GM12873 (cell line): ENCODE measurements around the gene CRACR2B.

ENCODE experiments used
- TF ChIP-seq, protein P1 (sequence below): IDR thresholded peaks from 2 replicates; pipeline ENCODE4 v1.5.1; 2012; ENCODE audit warnings: low read depth, mild to moderate bottlenecking, moderate library complexity, low read length, control low read depth; ENCODE audit not compliant: insufficient read depth; ENCODE audit errors: missing control alignments

Gene CRACR2B

GRCh38 chr11:787084-787675 lies 40.5 kb upstream of the CRACR2B start:
- TF ChIP-seq, protein P1, sequence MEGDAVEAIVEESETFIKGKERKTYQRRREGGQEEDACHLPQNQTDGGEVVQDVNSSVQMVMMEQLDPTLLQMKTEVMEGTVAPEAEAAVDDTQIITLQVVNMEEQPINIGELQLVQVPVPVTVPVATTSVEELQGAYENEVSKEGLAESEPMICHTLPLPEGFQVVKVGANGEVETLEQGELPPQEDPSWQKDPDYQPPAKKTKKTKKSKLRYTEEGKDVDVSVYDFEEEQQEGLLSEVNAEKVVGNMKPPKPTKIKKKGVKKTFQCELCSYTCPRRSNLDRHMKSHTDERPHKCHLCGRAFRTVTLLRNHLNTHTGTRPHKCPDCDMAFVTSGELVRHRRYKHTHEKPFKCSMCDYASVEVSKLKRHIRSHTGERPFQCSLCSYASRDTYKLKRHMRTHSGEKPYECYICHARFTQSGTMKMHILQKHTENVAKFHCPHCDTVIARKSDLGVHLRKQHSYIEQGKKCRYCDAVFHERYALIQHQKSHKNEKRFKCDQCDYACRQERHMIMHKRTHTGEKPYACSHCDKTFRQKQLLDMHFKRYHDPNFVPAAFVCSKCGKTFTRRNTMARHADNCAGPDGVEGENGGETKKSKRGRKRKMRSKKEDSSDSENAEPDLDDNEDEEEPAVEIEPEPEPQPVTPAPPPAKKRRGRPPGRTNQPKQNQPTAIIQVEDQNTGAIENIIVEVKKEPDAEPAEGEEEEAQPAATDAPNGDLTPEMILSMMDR, result no peak

- TF ChIP-seq, protein P1, result peak; percentile 25
These were observed 39.6 kb upstream of the CRACR2B start for GRCh38 chr11:788009-788640.

GRCh38 chr11:788953-789940 lies 38.5 kb upstream of the CRACR2B start:
- TF ChIP-seq, protein P1, result no peak

DNA sequence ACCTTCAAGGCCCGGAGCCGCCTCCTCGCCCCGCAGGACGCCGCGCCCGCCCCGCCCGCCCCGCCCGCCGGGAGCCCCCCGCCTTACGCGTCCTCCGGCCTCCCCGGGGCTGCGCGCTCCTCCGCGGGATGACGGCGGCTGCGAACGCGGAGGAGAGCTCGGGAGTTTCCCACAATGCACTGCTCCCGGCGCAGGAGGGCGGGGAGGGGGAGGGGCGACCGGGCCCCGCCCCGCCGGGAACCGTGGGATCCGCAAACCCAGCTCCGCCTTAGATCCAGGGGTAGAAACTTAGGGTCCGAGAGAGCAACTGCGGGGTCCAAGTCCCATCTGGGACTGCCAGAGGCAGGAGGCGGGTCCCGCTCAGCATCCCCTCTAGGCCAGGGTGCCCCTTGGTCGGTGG lies 37.8 kb upstream of the CRACR2B start, which contains the start of gene CEND1:
Gene CEND1, minus strand, starts transcription at position 148 of the 400 bp plus-strand sequence. CDS start 1,514 bp downstream, outside the sequence.
- TF ChIP-seq, protein P1, result no peak

GRCh38 chr11:790721-791564 lies 36.8 kb upstream of the CRACR2B start:
- TF ChIP-seq, protein P1, result no peak

DNA sequence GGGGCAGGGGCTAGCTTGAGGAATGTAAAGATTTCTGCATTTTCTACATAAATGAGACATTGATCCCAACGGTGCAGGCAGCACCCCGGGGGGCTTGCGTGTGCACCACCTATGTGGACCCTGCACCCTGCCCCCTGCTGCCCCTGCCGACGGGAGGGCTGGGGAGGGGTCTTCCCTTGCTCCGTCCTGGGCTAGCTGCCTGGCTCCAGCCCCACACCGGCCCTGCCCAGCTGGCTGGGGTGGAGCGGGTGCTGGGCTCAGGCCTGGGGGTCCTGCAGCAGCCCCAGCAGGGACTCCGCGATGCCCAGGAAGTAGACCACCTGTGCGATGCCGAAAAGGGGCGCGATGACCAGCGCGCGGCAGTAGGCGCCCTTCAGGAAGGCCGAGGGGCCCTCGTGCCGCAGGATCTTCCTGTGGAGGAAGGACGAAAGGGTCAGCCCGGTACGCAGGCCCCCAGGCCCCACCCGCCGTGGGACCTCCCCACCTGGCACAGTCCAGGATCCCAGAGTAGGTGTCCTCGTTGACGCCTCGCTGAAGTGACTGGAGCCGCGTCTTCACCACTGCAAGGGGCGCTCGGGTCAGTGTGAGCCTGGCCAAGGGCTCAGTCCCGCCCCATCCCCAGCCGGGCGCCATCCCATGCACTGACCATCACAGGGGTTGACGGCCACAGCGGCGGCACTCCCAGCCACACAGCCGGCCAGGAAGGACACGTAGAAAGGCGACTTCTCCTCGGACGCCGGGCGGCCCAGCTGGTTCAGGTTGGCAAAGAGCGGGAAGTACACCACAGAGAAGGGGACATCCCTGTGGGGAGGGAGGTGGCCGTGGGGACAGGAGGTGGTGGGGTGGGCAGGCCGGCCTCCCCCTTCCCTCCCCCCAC lies 35.8 kb upstream of the CRACR2B start:
- TF ChIP-seq, protein P1, result no peak
